GDM1 (cell line): ENCODE data around the gene CFAP97.
"Not testable (repeated sequence)": the region's sequence is repeated elsewhere in the genome, so short reads cannot be mapped to it uniquely, and the experiment has no call there.

Experiments used
- DNase-seq: peaks from one replicate; lab custom pipeline; 2025; lab: John Stamatoyannopoulos, UW

CFAP97 gene

DNA sequence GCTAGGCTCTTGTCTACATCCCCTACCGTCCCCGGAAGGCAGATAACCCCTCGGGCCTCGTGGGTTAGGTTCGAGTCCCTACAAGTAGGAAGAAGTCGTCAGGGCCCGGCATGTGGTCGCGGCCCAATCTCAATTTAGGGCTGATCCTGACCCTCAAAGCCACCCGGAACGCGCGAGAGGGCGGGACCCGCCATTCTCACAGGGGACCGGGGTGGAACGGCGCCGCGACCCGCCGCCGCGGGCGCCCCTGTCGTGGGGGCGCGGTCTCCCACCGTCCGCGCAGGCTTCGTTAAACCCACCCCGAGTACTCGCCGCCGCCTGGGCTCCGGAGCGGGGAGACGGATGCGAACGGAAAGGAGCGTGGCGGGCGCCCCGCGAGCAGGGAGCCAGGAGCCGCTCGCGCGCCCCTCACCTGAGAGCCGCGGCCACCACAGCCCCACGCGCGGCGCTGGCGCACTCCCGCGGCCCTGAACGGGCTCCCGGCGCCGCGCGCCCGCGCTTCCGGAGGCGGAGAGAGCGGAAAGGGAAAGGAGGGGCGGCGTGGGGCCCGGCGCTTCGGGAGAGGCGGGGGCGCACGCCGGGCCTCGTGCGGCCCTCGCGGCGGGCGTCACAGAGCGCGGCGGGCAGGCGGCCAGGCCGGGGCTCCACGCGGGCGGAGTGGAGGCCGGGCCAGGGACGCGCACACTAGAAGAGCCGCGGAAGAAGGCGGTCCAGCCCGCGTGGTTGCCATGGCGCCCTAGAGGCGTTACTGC, at the start of gene CFAP97:
TSS of gene CFAP97 (minus strand) at position 515 of the 752 bp plus-strand sequence. CDS start 12,804 bp downstream, outside the sequence.
- DNase-seq: peak; percentile 84

DNA sequence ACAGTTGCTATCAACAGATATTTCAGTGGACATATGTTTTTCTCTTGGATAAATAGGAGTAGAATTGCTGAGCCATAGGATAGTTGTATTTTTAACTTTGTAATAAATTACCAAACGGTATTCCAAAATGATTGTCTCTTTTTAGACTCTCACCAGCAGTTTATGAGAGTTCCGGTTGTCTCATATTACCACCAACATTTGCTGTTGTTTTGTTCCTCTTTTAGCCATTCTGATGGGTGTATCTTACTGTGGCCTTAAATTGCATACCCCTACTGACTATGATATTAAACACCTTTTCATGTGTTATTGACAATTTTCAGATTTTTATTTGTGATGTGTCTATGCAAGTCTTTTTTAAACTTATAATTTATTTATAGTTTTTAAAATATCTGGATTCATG, 45.3 kb upstream of the CFAP97 start:
- no peak for DNase-seq

DNA sequence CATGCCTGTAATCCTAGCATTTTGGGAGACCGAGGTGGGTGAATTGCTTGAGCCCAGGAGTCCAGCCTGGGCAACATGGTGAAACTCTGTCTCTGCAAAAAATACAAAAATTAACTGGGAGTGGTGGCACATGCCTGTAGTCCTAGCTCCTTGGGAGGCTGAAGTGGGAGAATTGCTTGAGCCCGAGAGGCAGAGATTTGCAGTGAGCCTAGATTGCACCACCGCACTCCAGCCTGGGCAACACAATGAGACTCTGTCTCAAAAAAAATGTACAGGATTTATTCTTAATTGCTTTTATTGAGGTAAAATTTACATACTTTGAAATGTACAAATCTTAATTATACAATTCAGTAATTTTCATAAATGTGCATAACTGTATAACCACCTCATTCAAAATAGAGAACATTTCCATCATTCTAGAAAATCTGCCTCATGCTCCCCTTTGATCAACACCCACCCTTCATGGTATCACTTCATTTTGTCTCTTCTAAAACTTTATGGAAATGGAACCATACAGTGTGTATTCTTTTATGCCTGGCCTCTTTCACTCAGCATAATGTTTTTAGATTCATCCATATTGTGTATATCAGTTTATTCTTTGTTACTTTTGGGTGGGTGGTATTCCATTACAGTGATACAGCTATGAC, 44.7 kb upstream of the CFAP97 start:
- DNase-seq: no peak

DNA sequence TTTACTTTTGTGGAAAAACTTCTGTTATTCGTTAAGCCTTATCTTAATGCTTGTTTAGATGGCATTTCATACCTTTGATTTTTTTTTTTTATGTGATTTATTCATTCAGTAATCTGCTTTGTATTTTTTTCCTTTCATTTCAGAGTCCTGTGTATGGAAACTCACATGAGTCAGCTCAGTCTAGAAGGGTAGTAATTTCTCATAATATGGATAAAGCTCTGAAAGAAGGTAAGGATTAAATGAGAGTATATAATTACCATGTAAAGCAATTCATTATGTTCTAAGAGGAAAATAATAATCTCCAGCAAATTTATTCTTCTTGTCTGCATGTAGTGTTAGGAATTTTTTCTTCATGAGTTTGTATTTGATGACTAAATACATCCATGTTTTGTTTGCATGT, 43.4 kb upstream of the CFAP97 start:
- DNase-seq: no peak

DNA sequence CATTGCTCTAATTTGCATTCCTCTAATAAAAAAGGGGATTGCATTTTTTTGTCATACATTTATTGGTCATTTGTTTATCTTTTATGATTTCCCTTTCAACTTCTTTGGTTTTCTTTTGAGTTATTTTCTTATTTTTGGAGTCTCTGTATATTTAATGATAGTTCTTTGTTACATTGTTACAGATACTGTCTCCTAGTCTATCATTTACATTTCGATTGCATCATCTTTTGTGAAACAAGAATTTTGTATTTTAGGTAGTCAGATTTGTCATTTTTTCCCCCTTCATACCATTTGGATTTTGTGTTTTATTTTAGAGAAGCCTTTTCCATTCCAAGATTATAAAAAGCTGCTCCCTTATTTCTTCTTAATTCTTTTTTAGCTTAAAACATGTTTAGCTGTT, 42.7 kb upstream of the CFAP97 start:
- DNase-seq: no peak

DNA sequence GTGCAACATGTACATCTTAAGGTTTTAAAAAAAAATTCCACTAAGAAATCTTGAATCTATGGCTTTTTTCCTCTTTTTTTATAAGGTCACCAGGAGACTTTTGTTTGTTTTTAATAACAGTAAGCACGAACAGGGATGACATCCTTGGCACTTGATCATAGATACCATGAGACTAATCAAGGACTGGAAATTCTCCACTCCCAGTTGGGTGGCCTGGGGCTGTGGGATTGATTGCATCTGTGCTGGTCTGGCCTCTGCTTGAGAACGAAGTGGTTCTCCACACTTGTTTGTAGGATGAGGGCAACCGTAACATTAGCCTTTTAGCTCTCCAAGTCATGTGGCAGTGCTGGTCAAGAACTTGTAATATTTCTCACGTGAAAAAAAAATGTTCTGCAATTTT, 41.0 kb upstream of the CFAP97 start:
- DNase-seq: no peak

DNA sequence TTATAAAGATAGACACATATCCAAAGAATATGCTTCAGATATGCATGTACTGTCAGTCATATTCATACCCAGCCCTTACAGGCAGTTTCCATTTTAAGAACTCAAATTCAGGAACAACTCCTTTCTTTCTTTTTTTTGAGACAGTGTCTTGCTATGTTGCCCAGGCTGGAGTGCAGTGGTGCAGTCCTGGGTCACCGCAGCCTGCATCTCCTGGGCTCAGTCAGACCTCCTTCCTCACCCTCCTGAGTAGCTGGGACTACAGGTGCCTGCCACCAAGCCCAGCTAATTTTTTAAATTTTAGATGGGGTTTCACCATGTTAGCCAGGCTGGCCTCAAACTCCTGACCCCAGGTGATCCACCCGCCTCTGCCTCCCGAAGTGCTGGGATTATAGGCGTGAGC, 40.1 kb upstream of the CFAP97 start:
- DNase-seq: no peak

DNA sequence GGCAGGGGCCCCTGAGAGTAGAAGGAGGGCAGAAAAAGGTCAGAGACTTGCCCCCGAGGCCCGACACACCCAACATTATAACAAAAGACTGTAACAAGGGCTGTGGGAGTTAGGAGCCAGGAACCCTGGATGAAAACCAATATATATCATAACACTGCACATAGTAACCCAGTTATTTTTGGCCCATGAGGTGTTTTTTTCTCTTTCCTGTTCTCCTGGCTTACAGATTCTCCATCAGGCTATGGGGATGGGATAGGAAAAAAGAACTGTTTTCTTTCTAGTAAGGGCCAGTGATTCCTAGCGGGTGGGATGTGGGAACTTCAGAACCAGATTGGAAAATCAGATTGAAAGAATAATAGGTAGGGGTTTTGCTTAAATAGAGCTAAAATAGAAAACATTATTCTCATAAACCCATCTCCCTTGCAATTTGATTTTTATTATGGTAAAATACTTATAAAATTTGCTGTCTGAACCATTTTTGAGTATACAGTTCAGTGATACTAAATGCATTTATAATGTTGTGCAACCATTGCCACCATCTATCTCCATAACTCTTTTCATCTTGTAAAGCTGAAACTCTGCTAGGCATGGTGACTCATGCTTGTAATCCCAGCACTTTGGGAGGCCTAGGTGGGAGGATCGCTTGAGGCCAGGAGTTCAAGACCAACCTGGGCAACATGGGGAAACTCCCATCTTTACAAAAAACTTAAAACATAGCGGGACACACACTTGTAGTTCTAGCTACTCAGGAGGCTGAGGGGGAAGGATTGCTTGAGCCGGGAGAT, 39.1 kb upstream of the CFAP97 start:
- DNase-seq: no peak

DNA sequence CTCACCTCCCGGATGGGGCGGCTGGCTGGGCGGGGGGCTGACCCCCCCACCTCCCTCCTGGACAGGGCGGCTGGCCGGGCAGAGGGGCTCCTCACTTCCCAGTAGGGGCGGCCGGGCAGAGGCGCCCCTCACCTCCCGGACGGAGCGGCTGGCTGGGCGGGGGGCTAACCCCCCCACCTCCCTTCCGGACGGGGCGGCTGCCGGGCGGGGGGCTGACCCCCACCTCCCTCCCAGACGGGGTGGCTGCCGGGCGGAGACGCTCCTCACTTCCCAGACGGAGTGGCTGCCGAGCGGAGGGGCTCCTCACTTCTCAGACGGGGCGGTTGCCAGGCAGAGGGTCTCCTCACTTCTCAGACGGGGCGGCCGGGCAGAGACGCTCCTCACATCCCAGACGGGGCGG, 36.7 kb upstream of the CFAP97 start:
- not testable (repeated sequence) for DNase-seq

DNA sequence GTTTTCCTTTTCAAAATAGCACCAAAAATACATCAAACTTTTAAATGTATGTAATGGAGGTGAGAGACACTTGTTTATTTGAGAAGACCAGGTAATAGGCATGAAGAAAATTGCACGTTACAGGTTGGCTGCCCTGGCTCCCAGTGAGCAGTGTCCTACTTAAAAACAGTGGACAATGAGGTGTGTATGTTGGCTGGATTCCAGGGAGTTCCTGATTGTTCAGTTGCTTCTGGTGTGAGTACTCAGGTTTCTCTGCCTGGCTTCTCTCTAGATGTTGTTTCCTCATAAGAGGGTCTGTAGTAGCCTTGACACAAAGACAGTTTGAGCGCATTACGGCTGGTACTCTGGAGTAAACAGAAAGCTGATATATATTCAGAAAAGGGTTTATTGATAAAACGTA, 35.0 kb upstream of the CFAP97 start:
- DNase-seq: no peak

DNA sequence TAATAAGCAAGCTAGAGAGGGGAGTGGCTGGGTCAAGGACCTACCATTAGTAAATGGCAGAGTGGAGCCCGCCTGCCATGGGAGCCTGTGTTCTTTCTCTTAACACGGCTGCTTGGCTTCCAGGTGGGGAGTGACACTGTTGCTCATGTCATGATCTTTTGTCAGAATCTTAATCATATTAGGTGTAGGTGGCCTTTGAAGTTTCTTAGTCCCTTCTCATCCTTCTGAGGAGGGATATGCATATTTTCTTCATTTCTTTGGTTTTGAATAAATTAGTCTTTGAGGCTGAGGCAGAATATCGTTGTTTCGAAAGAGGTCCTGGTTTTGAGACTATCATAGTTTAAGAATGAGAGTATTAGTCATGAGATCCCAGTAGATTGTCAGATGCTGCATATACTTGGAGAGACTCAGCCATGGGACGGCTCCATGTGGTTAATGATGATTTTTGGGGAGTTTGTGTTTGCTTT, 34.4 kb upstream of the CFAP97 start:
- no peak for DNase-seq

DNA sequence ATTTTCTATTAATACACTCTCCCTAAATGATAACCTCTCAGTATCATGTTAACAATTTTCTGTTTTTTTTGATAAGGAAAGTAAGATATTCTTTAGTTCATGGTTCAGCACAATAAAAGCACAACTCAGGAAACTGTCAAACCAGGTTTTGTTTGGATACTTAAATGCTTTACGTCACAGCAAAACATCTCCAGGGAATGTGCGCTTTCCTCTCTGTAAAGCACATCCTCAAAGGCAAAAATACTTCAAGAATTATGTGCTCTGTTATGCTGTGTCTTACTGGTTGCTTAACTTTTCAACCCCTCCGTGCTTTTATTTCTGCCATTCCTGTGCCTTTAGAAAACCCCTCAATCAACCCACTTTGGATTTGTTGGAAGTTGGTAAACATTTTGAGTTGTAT, 33.4 kb upstream of the CFAP97 start:
- DNase-seq: no peak

DNA sequence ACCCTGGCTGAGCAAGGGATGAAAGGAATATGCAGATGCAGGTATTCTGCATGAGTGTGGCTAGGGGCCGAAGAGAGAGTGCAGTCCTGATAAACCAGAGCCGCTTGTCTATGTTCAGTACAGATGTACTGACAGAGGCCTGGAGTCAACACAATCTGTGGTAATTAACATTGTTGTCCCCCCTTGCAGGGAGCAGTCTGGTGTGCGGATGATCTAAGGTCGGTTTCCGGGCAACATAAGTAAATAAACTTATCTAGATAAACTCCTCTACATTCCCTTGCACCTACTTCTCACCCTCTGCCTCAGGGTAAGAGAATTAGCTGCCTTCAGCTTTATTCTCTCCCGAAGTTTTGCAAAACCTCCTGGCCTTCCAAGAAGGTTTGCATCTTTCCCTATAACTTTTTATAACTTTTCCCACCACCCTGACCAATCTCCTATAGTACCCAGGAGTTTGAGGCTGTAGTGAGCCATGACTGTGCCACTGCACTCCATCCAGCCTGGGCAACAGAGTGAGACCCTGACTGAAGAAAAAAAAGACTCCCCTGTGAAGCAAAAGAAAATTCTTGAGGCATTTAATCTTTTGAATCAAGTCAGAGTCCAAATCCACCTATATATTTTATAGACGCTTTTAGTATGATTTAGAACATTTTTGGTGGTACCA, 32.2 kb upstream of the CFAP97 start:
- DNase-seq: no peak

DNA sequence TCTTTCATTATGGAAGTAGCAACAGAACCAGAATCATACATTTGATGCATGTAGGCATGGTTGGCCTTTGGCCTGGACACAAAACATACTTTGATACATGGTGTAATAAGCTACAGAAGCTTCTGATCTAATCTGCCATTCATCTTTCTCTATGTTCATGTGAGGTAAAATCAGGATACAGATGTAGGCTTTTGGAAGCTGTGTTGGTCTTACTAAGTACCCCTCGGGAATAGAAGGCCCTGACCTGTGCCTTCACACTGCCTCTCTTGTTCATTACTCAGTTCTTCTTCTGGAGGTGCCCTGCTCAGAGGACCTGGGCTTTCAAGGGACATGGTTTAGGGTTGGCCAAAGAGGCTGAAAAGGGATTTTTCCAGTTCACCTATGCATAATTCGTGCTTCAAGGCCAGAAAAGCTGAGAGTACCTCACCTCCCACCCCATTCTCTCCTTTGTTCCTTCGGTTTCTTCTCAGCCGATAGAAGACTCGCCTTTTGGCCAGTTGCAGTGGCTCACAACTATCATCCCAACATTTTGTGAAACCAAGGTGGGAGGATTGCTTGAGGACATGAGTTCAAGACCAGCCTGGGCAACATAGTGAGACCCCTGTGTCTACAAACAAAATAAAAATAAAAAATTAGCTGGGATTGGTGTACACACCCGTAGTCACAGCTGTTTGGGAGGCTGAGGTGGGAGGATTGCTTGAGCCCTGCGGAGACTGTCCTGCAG, 31.5 kb upstream of the CFAP97 start:
- DNase-seq: no peak

DNA sequence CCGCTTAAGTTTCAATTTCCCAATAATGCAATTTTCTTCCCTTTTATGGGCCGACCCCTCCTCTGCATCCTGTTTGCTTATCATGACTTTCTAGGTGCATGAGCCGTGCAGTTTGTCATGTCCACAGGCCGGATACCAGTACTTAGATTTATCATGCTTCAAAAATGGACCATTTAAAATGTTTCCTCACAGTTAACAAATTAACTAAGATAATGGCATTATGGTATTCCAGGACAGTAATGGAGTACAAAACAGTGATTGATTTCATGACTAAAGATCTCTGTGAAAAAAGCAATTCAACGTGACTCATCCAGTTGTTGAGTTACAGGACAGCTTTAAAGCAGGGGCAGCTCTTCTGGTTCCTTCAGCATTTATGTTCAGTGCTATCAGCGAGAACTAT, 28.6 kb upstream of the CFAP97 start:
- no peak for DNase-seq

DNA sequence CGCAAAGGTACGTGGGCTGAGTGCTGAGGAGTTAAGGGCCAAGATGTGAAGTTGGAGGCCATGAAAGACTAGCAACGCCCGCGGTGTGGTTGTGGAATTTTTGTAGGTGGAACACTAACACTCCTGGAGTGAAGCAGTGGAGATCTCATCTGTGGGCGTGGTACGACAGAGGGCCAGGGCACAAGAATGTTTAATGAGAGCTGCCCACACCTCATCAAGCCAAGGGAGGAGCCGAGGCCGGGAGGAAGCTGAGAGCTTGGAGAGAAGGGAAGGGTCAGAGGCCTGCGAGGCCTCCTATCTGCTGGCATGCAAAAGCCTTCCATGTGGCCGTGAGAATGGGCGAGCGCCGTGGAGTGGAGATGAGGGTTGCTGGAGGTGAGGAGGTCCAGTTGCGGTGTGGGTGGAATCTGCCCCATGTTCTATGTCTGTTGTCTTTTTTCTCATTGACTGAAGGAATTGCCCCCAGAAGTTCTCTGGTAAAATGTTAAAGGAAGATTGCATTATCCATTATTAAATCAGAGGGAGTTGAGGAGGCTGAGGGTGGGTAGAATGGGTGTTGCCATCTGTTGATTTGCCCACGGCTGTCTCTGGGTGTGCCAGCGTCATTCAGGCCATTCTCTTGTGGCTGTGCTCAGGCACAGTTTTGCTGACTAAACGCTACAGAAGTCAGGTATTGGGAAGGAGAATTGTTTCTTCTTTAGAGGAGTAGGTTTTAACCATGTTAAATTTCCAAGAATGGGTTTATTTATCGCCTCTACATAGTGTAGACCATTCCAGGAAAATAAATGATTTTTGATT, 25.4 kb upstream of the CFAP97 start:
- DNase-seq: no peak

DNA sequence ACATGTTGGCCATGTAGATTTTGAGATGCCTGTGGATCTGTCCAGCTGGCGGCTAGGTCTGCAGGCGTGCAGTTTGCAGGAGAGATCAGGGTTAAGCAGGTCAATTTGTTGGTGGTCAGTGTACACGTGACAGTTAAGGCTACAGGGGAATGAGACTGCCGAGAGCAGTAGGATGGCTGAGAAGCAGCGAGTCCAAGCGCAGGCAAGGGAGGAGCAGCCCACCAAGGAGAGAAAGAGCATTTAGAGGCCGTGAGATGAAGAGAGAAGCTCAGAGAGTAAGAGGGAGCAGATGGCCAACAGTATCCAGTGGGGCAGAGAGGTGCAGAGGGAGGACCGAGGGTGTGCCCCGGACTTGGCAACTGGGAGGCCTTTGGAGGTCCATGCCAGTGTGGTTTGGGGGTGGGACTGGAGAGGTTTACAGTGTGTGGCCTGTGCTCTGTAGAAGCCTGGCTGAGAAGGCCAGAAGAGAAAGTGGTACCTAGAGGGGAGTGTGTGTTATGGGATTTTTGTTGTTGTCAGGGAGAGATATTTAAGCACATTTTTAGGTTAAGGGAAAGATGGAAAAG, 24.0 kb upstream of the CFAP97 start:
- no peak for DNase-seq

DNA sequence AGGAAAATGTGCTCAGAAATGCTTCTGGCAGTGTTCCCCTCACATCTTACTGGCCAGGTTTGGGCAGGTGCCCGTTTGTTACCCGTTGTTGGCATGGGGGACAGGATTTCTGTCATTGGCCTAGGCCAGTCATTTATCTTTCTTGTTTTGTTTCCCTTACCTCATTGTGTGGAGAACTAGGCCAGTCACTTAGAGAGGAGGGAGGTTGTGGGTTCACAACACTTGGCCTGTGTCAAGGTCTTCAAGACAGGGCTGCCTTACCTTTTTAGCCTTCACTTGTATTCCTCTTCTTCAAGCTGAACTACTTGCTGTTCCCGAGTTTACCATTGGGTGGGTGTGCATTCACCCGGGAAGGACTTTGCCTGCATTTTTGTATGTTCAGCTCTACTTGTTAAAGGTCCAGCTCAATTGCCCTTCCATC, 23.3 kb upstream of the CFAP97 start:
- DNase-seq: no peak

DNA sequence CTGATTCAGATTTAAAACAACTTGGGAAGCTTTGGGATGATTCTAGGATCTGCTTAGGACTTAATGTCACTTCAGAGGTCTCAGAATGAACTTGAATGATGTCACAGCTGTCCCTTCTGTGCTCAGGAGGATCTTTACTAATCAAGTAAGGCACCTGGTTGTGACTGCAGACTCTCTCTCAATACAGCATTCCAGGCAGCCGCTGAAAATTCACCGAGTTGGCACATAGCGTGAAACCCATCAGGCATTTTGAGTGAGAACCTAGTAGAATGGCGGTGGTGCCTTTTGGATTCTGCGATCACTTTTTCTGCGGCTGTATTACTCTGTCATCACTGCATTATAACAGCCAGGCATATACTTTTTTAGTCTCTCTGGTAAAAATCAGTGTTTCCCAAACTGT, 22.1 kb upstream of the CFAP97 start:
- DNase-seq: no peak

DNA sequence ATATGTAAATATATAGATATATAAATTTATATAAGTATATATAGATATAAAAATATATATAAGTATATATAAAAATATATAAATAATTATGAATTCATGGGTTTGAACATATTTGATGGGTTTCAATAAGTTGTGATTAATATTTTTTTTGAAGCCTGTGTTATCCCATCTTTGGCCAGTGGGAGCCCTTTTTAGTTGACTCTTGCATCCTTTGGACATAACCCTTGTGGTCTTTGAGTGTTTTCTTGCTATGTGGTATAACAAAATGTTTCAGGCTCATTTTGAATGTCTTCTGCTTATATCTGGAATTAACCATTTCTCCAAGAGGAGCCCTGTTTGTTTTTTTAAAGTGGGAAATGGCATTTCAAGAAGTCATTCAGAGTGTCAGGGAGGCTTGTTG, 20.8 kb upstream of the CFAP97 start:
- no peak for DNase-seq

DNA sequence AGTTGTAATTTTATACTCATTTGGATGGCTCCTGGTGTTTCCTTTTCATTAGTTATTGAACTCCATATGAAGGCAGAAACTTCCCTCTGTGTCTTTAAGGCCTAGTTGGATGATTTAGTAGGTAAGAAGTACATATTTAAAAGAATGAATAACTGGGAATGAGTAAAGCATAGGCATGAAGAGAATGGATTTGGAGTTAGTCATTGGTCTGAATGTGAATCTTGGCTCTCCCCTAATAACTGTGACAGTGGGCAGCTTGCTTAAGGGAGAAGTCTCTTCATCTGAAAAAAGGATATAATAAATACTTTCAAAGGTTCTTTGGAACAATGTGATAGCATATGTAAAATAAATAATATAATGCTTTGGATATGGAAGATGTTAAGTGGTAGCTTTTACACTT, 18.8 kb upstream of the CFAP97 start:
- no peak for DNase-seq
